ENCODE results near the gene VPS72. TPM values are rescaled to one million over a fixed set of nuclear protein-coding genes. Genes with fewer than 3 reads are reported as not detected.

VPS72 gene
- total RNA-seq: 37.2 and 53.1 TPM in 2 replicates

GRCh38 chr1:151189637-151190445, at the start of gene VPS72:
VPS72 (minus strand) TSS chr1:151190197; CDS start chr1:151190121, 76 bp downstream.

GRCh38 chr1:151198254-151199127, 8.5 kb upstream of the VPS72 start, which contains the start of gene PIP5K1A:
PIP5K1A (plus strand) TSS chr1:151198552; CDS start chr1:151198997, 445 bp downstream.

GRCh38 chr1:151175863-151176262, 14.1 kb downstream of the VPS72 start, which contains the start of gene TMOD4:
TMOD4 (minus strand) TSS chr1:151175981; CDS start chr1:151174875, 1,106 bp downstream.

GRCh38 chr1:151165738-151166504, 24.1 kb downstream of the VPS72 start, which contains the start of the genes LYSMD1 and SCNM1:
LYSMD1 (minus strand) TSS chr1:151165902; CDS start chr1:151165258, 644 bp downstream.
SCNM1 (plus strand) TSS chr1:151166144; CDS start chr1:151166153, 9 bp downstream.

GRCh38 chr1:151156515-151156819, 33.5 kb downstream of the VPS72 start, which contains the start of gene TNFAIP8L2:
TNFAIP8L2 (plus strand) TSS chr1:151156649; CDS start chr1:151158698, 2,049 bp downstream.

GRCh38 chr1:151146412-151147131, 43.4 kb downstream of the VPS72 start, which contains the start of gene SEMA6C:
SEMA6C (minus strand) TSS chr1:151146631; CDS start chr1:151142621, 4,010 bp downstream.

Other genes starting within 250 kb of the VPS72 start
- gene CERS2, start 215.4 kb downstream of the VPS72 start, total RNA-seq: 108 and 150 TPM in 2 replicates
- not detected in 2 replicates for gene ANXA9, start 207.9 kb downstream of the VPS72 start, total RNA-seq
- gene MINDY1, start 183.3 kb downstream of the VPS72 start, total RNA-seq: 6.5 and 8.5 TPM in 2 replicates
- gene PRUNE1, start 181.7 kb downstream of the VPS72 start, total RNA-seq: 5.9 and 10.7 TPM in 2 replicates
- 0.28 and 0.38 TPM in 2 replicates for gene BNIPL, start 153.6 kb downstream of the VPS72 start, total RNA-seq
- gene C1orf56, start 142.4 kb downstream of the VPS72 start, total RNA-seq: 1.5 and 1.7 TPM in 2 replicates
- 46.2 and 69.2 TPM in 2 replicates for gene CDC42SE1, start 130.6 kb downstream of the VPS72 start, total RNA-seq
- gene MLLT11, start 129.8 kb downstream of the VPS72 start, total RNA-seq: 5.9 and 6.3 TPM in 2 replicates
- gene GABPB2, start 119.4 kb downstream of the VPS72 start, total RNA-seq: 21.3 and 21.7 TPM in 2 replicates
- 1.1 and 1.3 TPM in 2 replicates for gene SEMA6C, start 43.6 kb downstream of the VPS72 start, total RNA-seq
- gene TNFAIP8L2, start 33.5 kb downstream of the VPS72 start, total RNA-seq: not detected in 2 replicates
- gene LYSMD1, start 24.3 kb downstream of the VPS72 start, total RNA-seq: 3.9 and 6.7 TPM in 2 replicates
- 20.1 and 25.7 TPM in 2 replicates for gene SCNM1, start 24.1 kb downstream of the VPS72 start, total RNA-seq
- 0.19 TPM in 1 of 2 replicates, not detected in the other for gene TMOD4, start 14.2 kb downstream of the VPS72 start, total RNA-seq
- 54.7 and 58.3 TPM in 2 replicates for gene PIP5K1A, start 8.4 kb upstream of the VPS72 start, total RNA-seq
- 194 and 281 TPM in 2 replicates for gene PSMD4, start 64.5 kb upstream of the VPS72 start, total RNA-seq
- gene ZNF687, start 92.1 kb upstream of the VPS72 start, total RNA-seq: 7.1 and 7.6 TPM in 2 replicates
- gene PI4KB, start 137.2 kb upstream of the VPS72 start, total RNA-seq: 42.0 and 95.1 TPM in 2 replicates
- 33.9 and 47.4 TPM in 2 replicates for gene RFX5, start 157.1 kb upstream of the VPS72 start, total RNA-seq
- 18.8 and 19.7 TPM in 2 replicates for gene SELENBP1, start 182.5 kb upstream of the VPS72 start, total RNA-seq
- gene PSMB4, start 209.4 kb upstream of the VPS72 start, total RNA-seq: 311 and 442 TPM in 2 replicates